IPS-20b (cell line): Measurements from ENCODE around the gene DEDD2.

ENCODE experiments used
- H3K27ac ChIP-seq: one replicate; pipeline ENCODE4 v1.5.1; 2013; ENCODE audit warnings: low read length
- H3K27me3 ChIP-seq: 2 replicates; pipeline ENCODE4 v1.6.1; 2013; ENCODE audit warnings: mild to moderate bottlenecking, low read length, inconsistent platforms; ENCODE audit not compliant: insufficient read depth
- H3K36me3 ChIP-seq: 2 replicates; pipeline ENCODE4 v1.6.1; 2013; ENCODE audit warnings: low read depth, mild to moderate bottlenecking, inconsistent platforms, low read length, moderate library complexity; ENCODE audit not compliant: insufficient read depth
- H3K4me1 ChIP-seq: 2 replicates; pipeline ENCODE4 v1.6.1; 2013; ENCODE audit warnings: mild to moderate bottlenecking, control low read depth, inconsistent platforms, low read length, moderate library complexity; ENCODE audit not compliant: insufficient read depth
- H3K4me3 ChIP-seq: 2 replicates; pipeline ENCODE4 v1.5.1; 2013; ENCODE audit warnings: mild to moderate bottlenecking, low read length, inconsistent platforms
- H3K9ac ChIP-seq: 2 replicates; pipeline ENCODE4 v1.6.1; 2013; ENCODE audit warnings: low read depth, mild to moderate bottlenecking, inconsistent platforms, low read length, moderate library complexity
- H3K9me3 ChIP-seq: 2 replicates; pipeline ENCODE4 v1.6.1; 2013; ENCODE audit warnings: mild to moderate bottlenecking, low read depth, low read length, inconsistent platforms; ENCODE audit not compliant: insufficient read depth

The DEDD2 gene

DNA sequence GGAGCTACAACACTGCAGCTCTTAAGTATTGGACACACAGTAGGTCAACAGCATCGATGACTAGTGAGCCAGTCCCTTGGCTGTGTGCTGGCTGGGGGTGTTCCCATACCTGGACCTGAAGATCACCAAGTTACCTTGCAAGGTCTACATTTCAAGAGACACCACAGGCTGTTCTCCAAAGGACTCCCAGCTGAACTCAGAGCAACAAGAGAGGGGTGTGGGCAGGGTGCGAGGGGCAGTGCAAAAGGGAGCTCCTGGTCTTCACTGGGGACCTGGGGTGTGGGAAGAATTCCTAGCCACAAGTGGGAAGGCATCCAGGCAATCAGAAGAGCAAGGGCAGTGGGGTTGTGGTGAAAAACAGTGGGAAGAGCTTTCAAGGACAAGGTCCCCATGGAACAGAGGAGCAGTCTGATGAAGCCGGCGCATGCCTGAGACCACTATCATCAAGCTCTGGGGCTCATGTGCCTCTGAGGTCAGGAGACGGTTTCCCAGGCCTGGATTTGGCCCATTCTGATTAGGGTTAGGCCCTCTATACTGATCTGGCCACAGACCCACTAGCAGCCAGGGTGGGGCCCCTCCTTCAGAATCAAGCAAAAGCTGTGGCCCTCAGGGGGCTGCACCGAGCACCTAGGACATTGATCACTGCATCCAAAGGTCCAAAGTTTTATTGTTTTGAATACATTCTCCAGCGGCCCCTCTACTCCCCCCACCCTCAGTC, 29.6 kb upstream of the DEDD2 start:
- Histone ChIP-seq H3K9me3 (no peaks in the 10 kb centered on the region), H3K4me1 (peaks cover 6% of the 10 kb centered on the region; the same call in 1 of the 2 replicates), H3K36me3 (peaks cover 18% of the 10 kb centered on the region; the same call in 1 of the 2 replicates), H3K27me3 (no peaks in the 10 kb centered on the region), H3K4me3 (no peak overlapping the region), H3K9ac (no peak overlapping the region), H3K27ac (no peak overlapping the region)

- Histone ChIP-seq H3K9me3 (no peaks in the 10 kb centered on the region), H3K4me1 (peaks cover 4% of the 10 kb centered on the region; the same call in 1 of the 2 replicates), H3K27ac (no peak overlapping the region), H3K27me3 (no peaks in the 10 kb centered on the region), H3K9ac (no peak overlapping the region), H3K4me3 (no peak overlapping the region), H3K36me3 (peaks cover 18% of the 10 kb centered on the region; the same call in 1 of the 2 replicates)
Measured at GRCh38 chr19:42246143-42246921, 28.9 kb upstream of the DEDD2 start.

DNA sequence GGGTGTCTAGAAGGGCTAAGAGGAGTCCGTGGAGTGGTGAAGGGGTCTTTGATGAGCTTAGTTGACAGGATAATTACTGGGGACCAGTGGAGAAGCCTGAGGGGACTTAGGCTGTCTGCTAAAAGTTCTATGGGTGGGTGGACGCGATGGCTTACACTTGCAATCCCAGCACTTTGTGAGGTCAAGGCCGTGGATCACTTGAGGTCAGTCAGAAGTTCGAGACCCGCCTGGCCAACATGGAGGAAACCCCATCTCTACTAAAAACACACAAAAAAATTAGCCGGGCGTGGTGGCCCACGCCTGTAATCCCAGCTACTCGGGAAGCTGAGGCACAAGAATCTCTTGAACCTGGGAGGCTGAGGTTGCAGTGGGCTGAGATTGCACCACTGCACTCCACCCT, 27.8 kb upstream of the DEDD2 start:
- Histone ChIP-seq H3K36me3 (peaks cover 21% of the 10 kb centered on the region; the same call in 1 of the 2 replicates), H3K27me3 (no peaks in the 10 kb centered on the region), H3K27ac (no peak overlapping the region), H3K9me3 (no peaks in the 10 kb centered on the region), H3K4me3 (no peak overlapping the region; the same call in 1 of the 2 replicates), H3K9ac (no peak overlapping the region), H3K4me1 (peaks cover 5% of the 10 kb centered on the region; the same call in 1 of the 2 replicates)

DNA sequence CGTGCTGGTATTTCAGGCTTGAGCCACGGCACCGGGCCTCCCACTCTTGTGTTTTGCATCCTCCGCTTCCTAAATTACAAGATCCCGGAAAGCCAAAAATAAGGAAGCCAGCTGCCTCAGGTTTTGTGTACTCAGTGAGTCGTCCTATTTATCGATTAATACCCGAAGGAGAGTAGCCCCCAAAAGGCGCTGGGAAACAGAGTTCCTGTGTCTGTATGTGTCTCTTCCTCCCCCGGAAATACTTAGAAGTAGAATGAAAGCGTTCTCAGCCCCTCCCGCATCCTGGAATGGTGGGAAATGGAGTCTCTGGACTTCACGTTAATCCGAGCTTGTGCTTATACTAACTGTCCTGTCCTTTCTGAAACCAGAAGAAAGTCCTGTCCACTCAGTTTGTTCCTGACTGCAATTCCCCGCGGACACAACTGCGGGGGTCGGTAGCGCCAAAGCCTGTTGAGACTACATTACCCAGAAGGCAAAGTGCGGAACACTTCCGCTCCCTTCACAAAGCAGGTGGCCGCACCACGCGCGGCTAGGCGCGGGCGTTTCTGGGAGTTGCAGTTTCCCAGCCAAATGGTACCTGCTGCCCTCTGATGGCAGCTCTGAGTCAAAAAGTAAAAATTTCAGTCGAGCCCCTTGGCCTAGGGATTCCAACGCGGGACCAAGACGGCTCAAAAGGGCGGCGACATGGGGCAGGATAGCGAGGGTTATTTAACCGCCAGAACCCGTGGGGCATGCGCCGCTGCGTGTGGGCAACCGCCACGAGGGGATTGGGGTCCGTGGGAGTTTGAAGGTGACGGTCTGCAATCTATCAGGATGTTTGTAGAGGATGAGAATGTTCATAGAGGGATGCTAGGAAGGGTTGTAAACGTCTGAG, 27.1 kb upstream of the DEDD2 start:
- peaks cover 5% of the 10 kb centered on the region; the same call in 1 of the 2 replicates for H3K4me1 ChIP-seq
- no peaks in the 10 kb centered on the region for H3K9me3 ChIP-seq
- H3K4me3 ChIP-seq = peak overlapping the region; percentile 88
- peak overlapping the region; percentile 38; the same call in 1 of the 2 replicates for H3K9ac ChIP-seq
- H3K36me3 ChIP-seq = peaks cover 20% of the 10 kb centered on the region; the same call in 1 of the 2 replicates
- H3K27me3 ChIP-seq = no peaks in the 10 kb centered on the region
- no peak overlapping the region for H3K27ac ChIP-seq

DNA sequence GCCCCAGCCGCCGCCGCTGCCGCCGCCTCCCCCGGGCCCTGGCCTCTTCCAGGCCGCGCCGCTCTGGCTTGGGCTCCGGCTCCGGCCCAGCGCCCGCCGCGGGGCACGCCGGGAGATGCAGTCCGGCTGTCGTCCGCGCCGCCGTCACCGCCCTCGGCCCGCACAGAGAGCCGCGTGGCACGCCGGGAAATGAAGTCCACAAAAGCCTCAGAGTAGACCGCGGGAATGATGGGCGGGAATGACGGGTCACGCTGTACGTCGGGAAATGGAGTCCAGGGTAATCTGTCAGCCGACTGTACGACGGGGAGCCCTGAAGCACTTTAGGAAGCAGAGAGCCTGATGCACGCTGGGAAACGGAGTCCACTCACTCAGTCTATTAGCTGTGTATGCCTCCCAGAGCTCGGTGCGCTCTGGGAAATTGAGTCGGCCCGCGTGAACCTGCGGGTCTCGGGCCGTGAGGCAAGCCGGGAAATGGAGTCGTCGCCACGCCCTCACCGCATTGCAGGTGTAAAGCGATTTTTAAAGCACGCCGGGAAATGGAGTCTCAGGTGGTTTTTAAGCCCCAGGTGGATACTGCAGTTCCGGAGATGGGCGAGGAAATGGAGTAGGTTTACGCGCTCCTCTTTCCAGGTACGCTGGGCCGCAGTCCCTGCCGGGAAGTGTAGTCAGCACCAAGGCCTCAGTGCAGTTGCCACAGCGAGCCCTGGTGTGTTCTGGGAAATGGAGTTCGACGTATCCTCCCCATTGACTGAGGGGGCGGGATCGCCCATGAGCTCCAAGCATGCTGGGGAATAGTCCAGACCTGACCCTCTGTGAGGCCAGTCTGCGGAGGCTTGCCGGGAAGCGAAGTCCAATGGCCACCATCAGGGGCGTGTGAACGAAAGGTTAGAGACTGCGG, 25.3 kb upstream of the DEDD2 start, which contains the start of gene GSK3A:
Gene GSK3A (minus strand): TSS at position 91 of the 898 bp plus-strand sequence. CDS start 137 bp downstream, outside the sequence.
- H3K9ac ChIP-seq = peak within 1 kb of the TSS; percentile 85; the same call in 1 of the 2 replicates
- peaks cover 5% of the 10 kb centered on the region; the same call in 1 of the 2 replicates for H3K4me1 ChIP-seq
- H3K9me3 ChIP-seq = no peaks in the 10 kb centered on the region
- peak within 1 kb of the TSS; percentile 88 for H3K4me3 ChIP-seq
- H3K27ac ChIP-seq = peak within 1 kb of the TSS; percentile 19
- no peaks in the 10 kb centered on the region for H3K27me3 ChIP-seq
- H3K36me3 ChIP-seq = peaks cover 17% of the 10 kb centered on the region; the same call in 1 of the 2 replicates

DNA sequence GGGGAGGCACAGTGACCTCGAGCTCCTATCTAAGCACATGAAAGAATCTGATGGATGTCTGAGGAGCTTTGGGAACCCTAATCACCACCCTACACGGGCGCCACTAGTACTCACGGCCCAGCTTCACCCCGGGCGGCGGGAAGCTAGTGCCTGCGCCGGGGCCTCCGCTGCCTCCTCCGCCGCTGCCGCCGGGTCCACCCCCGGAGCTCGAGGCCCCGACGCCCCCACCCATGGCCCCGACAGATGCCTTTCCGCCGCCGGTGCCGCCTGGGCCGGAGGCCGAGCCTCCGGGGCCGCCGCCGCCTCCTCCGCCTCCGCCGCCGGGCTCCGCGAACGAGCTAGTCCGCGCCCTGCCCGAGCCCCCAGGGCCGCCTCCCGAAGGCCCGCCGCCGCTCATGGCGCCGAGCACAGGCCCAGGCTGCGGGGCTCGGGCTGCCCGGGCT, 24.6 kb upstream of the DEDD2 start:
- no peaks in the 10 kb centered on the region for H3K9me3 ChIP-seq
- peaks cover 17% of the 10 kb centered on the region; the same call in 1 of the 2 replicates for H3K36me3 ChIP-seq
- H3K9ac ChIP-seq = peak overlapping the region; percentile 85; the same call in 1 of the 2 replicates
- H3K27ac ChIP-seq = no peak overlapping the region
- no peaks in the 10 kb centered on the region for H3K27me3 ChIP-seq
- H3K4me3 ChIP-seq = peak overlapping the region; percentile 88
- H3K4me1 ChIP-seq = peaks cover 5% of the 10 kb centered on the region; the same call in 1 of the 2 replicates

- Histone ChIP-seq H3K4me3 (peak overlapping the region; percentile 88), H3K9me3 (no peaks in the 10 kb centered on the region), H3K27ac (no peak overlapping the region), H3K27me3 (no peaks in the 10 kb centered on the region), H3K4me1 (peaks cover 5% of the 10 kb centered on the region; the same call in 1 of the 2 replicates), H3K9ac (peak overlapping the region; percentile 85; the same call in 1 of the 2 replicates), H3K36me3 (peaks cover 25% of the 10 kb centered on the region)
Measured at GRCh38 chr19:42241279-42241678, 23.8 kb upstream of the DEDD2 start.

DNA sequence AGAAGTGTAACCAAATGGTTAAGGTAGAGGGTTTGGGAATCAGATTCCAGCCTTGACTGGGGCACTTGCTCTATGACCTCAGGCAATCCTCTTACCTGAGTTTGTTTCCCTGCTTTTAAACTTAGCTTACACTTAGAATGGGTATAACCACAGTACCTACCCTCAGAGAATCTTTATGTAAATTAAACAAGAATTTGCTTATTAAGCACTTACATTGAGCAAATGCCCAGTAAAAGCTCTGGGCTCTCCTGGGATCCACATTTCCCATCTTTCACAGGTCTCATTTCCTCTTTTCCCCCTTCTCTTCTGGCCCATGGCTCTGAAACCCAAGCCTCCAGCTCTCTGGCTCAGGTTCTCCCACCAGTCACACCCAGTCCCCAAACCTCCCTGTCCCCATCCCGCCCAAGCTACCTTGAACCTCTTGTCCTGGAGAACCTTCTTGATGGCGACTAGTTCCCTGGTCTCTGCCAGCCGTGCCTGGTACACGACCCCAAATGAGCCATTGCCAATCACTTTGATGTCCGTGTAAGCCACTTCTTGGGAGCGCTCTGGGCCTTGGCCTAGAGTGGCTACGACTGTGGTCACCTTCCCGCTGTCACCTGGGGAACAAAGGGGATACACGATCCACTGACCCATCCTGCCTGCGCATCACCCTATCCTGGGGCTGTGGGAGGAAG, 22.2 kb upstream of the DEDD2 start:
- Histone ChIP-seq H3K9me3 (no peaks in the 10 kb centered on the region), H3K27ac (no peak overlapping the region), H3K36me3 (peaks cover 38% of the 10 kb centered on the region), H3K27me3 (no peaks in the 10 kb centered on the region), H3K9ac (no peak overlapping the region), H3K4me3 (no peak overlapping the region), H3K4me1 (peaks cover 5% of the 10 kb centered on the region; the same call in 1 of the 2 replicates)

GRCh38 chr19:42235181-42235580, 17.7 kb upstream of the DEDD2 start:
- H3K27me3 ChIP-seq = no peaks in the 10 kb centered on the region
- no peaks in the 10 kb centered on the region for H3K4me1 ChIP-seq
- H3K4me3 ChIP-seq = no peak overlapping the region
- no peaks in the 10 kb centered on the region for H3K9me3 ChIP-seq
- no peak overlapping the region for H3K9ac ChIP-seq
- H3K36me3 ChIP-seq = peaks cover 76% of the 10 kb centered on the region
- no peak overlapping the region for H3K27ac ChIP-seq

- no peak overlapping the region for H3K4me3 ChIP-seq
- peaks cover 76% of the 10 kb centered on the region for H3K36me3 ChIP-seq
- no peaks in the 10 kb centered on the region for H3K27me3 ChIP-seq
- H3K9me3 ChIP-seq = no peaks in the 10 kb centered on the region
- no peak overlapping the region for H3K27ac ChIP-seq
- H3K4me1 ChIP-seq = no peaks in the 10 kb centered on the region
- H3K9ac ChIP-seq = no peak overlapping the region
Measured at GRCh38 chr19:42234364-42234763, 16.9 kb upstream of the DEDD2 start.
